ENCODE data around the gene MAPT.

- TF ChIP-seq EZH2 (IDR thresholded peaks at IDR 0.05) = no peak
- TF ChIP-seq CTCF (IDR thresholded peaks at IDR 0.05) = no peak
Measured at GRCh38 chr17:45949755-45950320, 55.5 kb downstream of the MAPT start.
